Measurements from ENCODE around the gene KIAA1191. TPM values are rescaled to one million over a fixed set of nuclear protein-coding genes. Genes with fewer than 3 reads are reported as not detected.
"Not testable (repeated sequence)": the region's sequence is repeated elsewhere in the genome, so short reads cannot be mapped to it uniquely, and the experiment has no call there.

KIAA1191 gene, protein sequence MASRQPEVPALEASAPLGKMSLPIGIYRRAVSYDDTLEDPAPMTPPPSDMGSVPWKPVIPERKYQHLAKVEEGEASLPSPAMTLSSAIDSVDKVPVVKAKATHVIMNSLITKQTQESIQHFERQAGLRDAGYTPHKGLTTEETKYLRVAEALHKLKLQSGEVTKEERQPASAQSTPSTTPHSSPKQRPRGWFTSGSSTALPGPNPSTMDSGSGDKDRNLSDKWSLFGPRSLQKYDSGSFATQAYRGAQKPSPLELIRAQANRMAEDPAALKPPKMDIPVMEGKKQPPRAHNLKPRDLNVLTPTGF
- polyA plus RNA-seq (2012; ENCODE audit: low read depth, missing spikeins): 27.2 TPM

- DNase-seq (ENCODE audit: insufficient read length, low spot score): peak; percentile 81
- FAIRE-seq: peak; percentile 91
- TF ChIP-seq PAX5 (IDR thresholded peaks at IDR 0.05; ENCODE audit: insufficient read depth, low read length, severe bottlenecking): no peak
- TF ChIP-seq SPI1 (IDR thresholded peaks at IDR 0.05; ENCODE audit: low read depth, low read length): 0 out of 2 replicates have a peak, but pooled peaks have one; percentile 28
- TF ChIP-seq POU2F2 (IDR thresholded peaks at IDR 0.05; ENCODE audit: low read depth, low read length): peak; percentile 79; the same call in 1 of the 2 replicates
- peak; percentile 96 for TF ChIP-seq POLR2AphosphoS5 (IDR thresholded peaks at IDR 0.05; ENCODE audit: low read depth, low read length)
- TF ChIP-seq POLR2A (IDR thresholded peaks at IDR 0.05; ENCODE audit: low read depth, low read length): peak; percentile 98
- peak; percentile 84 for TF ChIP-seq TAF1 (IDR thresholded peaks at IDR 0.05; ENCODE audit: low read depth, low read length)
Observed at GRCh38 chr5:176361437-176362232, at the start of gene KIAA1191. Gene KIAA1191 (minus strand): TSS chr5:176361764. CDS start chr5:176359508, 2,256 bp downstream.

GRCh38 chr5:176410486-176411180, 49.1 kb upstream of the KIAA1191 start:
- no peak for DNase-seq (ENCODE audit: insufficient read length, low spot score)
- no peak for TF ChIP-seq POLR2AphosphoS5 (IDR thresholded peaks at IDR 0.05; ENCODE audit: low read depth, low read length)
- TF ChIP-seq TAF1 (IDR thresholded peaks at IDR 0.05; ENCODE audit: low read depth, low read length): no peak
- TF ChIP-seq POLR2A (IDR thresholded peaks at IDR 0.05; ENCODE audit: low read depth, low read length): no peak
- TF ChIP-seq POU2F2 (IDR thresholded peaks at IDR 0.05; ENCODE audit: low read depth, low read length): no peak
- TF ChIP-seq SPI1 (IDR thresholded peaks at IDR 0.05; ENCODE audit: low read depth, low read length): no peak
- no peak for TF ChIP-seq PAX5 (IDR thresholded peaks at IDR 0.05; ENCODE audit: insufficient read depth, low read length, severe bottlenecking)
- no peak for FAIRE-seq

DNA sequence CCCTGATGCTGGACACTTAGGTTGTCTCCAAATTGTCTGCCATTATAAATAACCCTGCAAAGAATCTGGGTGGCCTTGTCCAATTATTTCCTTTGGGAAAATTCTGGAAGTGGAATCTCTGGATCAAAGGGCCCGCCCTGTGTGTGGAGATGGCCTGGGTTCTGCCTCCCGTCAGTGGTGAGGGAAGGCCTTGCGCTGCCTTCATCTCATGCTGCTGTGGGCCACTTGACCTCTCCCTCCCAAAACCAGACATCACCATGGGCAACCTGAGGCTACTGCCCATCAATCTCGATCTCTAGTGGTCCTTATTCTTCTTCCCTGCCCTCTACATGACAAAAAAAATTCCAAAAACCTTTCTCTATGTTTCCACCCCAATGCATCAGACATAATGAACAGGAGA, 48.2 kb upstream of the KIAA1191 start:
- DNase-seq (ENCODE audit: insufficient read length, low spot score) (no peak), FAIRE-seq (no peak)
- TF ChIP-seq POU2F2 (IDR thresholded peaks at IDR 0.05; ENCODE audit: low read depth, low read length): no peak
- TF ChIP-seq POLR2AphosphoS5 (IDR thresholded peaks at IDR 0.05; ENCODE audit: low read depth, low read length): no peak
- TF ChIP-seq PAX5 (IDR thresholded peaks at IDR 0.05; ENCODE audit: insufficient read depth, low read length, severe bottlenecking): no peak
- no peak for TF ChIP-seq POLR2A (IDR thresholded peaks at IDR 0.05; ENCODE audit: low read depth, low read length)
- TF ChIP-seq SPI1 (IDR thresholded peaks at IDR 0.05; ENCODE audit: low read depth, low read length): no peak
- no peak for TF ChIP-seq TAF1 (IDR thresholded peaks at IDR 0.05; ENCODE audit: low read depth, low read length)

DNA sequence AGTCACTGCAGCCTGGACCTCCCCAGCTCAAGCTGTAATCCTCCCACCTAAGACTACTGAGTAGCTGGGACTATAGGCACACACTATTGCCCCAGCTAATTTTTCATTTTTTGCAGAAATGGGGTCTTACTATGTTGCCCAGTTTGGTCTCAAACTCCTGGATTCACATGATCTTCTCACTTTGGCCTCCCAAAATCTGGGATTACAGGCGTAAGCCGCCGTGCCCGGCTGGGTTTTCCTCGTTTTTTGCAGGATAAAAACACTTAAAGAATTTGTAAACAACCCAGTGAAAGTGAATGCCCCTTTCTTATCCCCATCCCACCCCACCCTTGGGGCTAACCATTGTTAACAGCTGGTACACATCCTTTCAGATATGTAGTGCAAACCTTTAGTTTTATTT, 47.0 kb upstream of the KIAA1191 start:
- no peak for FAIRE-seq

GRCh38 chr5:176408252-176408573, 46.6 kb upstream of the KIAA1191 start:
- DNase-seq (ENCODE audit: insufficient read length, low spot score); FAIRE-seq: not testable (repeated sequence)

More for the DNA sequence above, 47.0 kb upstream of the KIAA1191 start:
- DNase-seq (ENCODE audit: insufficient read length, low spot score): no peak
- no peak for TF ChIP-seq POLR2A (IDR thresholded peaks at IDR 0.05; ENCODE audit: low read depth, low read length)
- TF ChIP-seq SPI1 (IDR thresholded peaks at IDR 0.05; ENCODE audit: low read depth, low read length): no peak
- TF ChIP-seq PAX5 (IDR thresholded peaks at IDR 0.05; ENCODE audit: insufficient read depth, low read length, severe bottlenecking): no peak
- TF ChIP-seq POLR2AphosphoS5 (IDR thresholded peaks at IDR 0.05; ENCODE audit: low read depth, low read length): no peak
- no peak for TF ChIP-seq POU2F2 (IDR thresholded peaks at IDR 0.05; ENCODE audit: low read depth, low read length)
- TF ChIP-seq TAF1 (IDR thresholded peaks at IDR 0.05; ENCODE audit: low read depth, low read length): no peak

DNA sequence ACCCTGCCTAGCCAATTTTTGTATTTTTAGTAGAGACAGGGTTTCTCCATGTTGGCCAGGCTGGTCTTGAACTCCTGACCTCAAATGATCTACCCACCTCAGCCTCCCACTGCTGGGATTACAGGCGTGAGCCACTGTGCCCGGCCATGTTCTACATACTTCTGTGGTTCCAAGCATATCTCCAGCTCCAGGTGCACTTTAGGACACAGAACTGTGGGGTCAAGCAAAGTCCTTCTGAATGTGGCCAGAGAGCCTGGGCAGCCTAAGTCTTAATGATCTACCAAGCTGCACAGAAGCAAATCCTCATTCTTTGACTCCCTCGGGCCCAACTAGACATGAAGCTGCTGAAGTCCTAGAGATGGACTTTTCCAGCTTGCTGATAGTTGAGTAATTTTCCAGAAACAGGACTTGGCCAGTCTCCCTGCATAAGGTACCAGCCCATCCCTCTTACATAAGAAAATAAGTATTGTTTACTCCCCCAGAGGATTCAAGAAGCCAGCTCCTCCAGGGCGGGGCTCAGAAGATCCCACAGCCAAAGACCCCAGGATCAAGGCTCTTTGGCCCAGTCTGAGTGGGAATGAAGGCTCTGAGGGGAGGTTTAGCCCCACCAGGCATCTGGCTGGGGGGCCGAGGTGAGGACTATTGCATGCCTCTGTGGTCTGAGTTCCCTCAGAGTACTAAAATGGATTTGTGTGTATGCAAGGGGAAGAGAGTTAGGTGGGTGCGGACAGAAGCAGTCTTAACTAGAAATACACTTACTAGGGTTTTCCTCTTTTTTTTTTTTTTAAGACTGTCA, 46.1 kb upstream of the KIAA1191 start:
- TF ChIP-seq PAX5 (IDR thresholded peaks at IDR 0.05; ENCODE audit: insufficient read depth, low read length, severe bottlenecking) (no peak), SPI1 (IDR thresholded peaks at IDR 0.05; ENCODE audit: low read depth, low read length) (no peak), POU2F2 (IDR thresholded peaks at IDR 0.05; ENCODE audit: low read depth, low read length) (no peak), TAF1 (IDR thresholded peaks at IDR 0.05; ENCODE audit: low read depth, low read length) (no peak), POLR2A (IDR thresholded peaks at IDR 0.05; ENCODE audit: low read depth, low read length) (no peak), POLR2AphosphoS5 (IDR thresholded peaks at IDR 0.05; ENCODE audit: low read depth, low read length) (no peak)
- DNase-seq (ENCODE audit: insufficient read length, low spot score) (no peak), FAIRE-seq (no peak)

- FAIRE-seq (no peak), DNase-seq (ENCODE audit: insufficient read length, low spot score) (no peak)
- TF ChIP-seq TAF1 (IDR thresholded peaks at IDR 0.05; ENCODE audit: low read depth, low read length): no peak
- no peak for TF ChIP-seq POU2F2 (IDR thresholded peaks at IDR 0.05; ENCODE audit: low read depth, low read length)
Observed at GRCh38 chr5:176406436-176407052, 45.0 kb upstream of the KIAA1191 start.

DNA sequence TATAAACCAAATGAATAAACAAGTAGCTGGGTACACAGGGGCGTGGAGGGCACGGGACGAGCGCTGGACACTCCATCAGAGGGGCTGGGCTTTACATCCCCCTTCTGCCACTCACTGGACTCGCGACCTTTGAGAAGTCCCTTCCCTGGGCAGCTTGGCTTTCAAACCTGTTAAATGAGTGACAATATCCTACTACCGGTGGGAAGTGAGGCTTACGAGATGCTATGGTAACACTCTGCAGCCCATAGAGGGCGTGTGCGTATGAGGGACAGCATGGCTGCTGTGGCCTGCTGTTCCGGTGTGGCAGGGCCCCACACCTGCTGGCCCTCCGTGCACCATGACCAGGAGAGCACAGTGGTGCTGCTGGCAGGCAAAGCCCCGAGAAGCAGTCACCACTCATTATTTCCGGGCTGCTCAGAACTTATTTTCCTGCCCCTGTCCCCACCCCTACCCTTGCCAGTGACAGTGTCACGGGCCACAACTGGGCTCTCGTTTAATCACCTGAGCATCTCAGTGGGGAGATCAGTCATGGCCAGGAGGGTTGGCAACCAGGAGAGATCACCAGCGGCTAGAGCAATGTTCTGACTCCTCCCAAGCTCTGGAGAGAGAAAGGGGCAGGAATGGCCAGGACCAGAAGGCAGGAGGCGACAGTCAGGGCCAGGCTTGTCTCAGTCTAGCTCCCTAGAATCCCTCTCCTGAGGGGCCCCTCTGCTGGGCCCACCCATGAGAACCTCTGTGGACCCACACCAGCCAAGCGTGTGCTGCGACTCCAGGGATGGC, 44.3 kb upstream of the KIAA1191 start:
- TF ChIP-seq POLR2AphosphoS5 (IDR thresholded peaks at IDR 0.05; ENCODE audit: low read depth, low read length) (no peak), PAX5 (IDR thresholded peaks at IDR 0.05; ENCODE audit: insufficient read depth, low read length, severe bottlenecking) (no peak)
- DNase-seq (ENCODE audit: insufficient read length, low spot score) (no peak), FAIRE-seq (no peak)

All from GM12891 (cell line).